ENCODE data around the gene PNO1. TPM values are rescaled to one million over a fixed set of nuclear protein-coding genes. Genes with fewer than 3 reads are reported as not detected.
A peak's percentile ranks its signal among the peaks of the same experiment; 100 is the strongest.
"Not testable (repeated sequence)": the region's sequence is repeated elsewhere in the genome, so short reads cannot be mapped to it uniquely, and the experiment has no call there.

The PNO1 gene
- total and polyA plus RNA-seq, 5 donors from 2014 or later = 20.6 to 29.8 (median 24.5) TPM

GRCh38 chr2:68172990-68173700, 15.5 kb downstream of the PNO1 start:
- H3K4me3 Mint-ChIP-seq = no peak overlapping the region
- peaks cover 40% of the 10 kb centered on the region for H3K36me3 ChIP-seq (ENCODE audit: control insufficient read depth, insufficient read depth, low read length)
- no peak for DNase-seq

GRCh38 chr2:68175210-68175609, 17.5 kb downstream of the PNO1 start:
- Mint-ChIP-seq H3K4me1 (peaks cover 0 to 16% (median 14%) of the 10 kb centered on the region in 4 donors), H3K36me3 (peaks cover 13% of the 10 kb centered on the region)
- H3K27ac Mint-ChIP-seq; H3K4me1 ChIP-seq (ENCODE audit: control insufficient read depth, insufficient read depth, low read length, poor library complexity, severe bottlenecking); H3K4me3 Mint-ChIP-seq; ATAC-seq (ENCODE audit: low read depth in 2 of 2); H3K9me3 Mint-ChIP-seq; H3K27ac ChIP-seq (ENCODE audit: insufficient read depth, low read length, poor library complexity, severe bottlenecking); H3K9me3 ChIP-seq (ENCODE audit: control insufficient read depth in 2 of 2, low read length in 2 of 2); DNase-seq; H3K27me3 Mint-ChIP-seq; H3K4me3 ChIP-seq (ENCODE audit: low read depth, low read length); H3K27me3 ChIP-seq (ENCODE audit: control insufficient read depth, insufficient read depth, low read length): not testable (repeated sequence)
- H3K36me3 ChIP-seq (ENCODE audit: control insufficient read depth, insufficient read depth, low read length) = peaks cover 46% of the 10 kb centered on the region

More at GRCh38 chr2:68172990-68173700, 15.5 kb downstream of the PNO1 start:
- no peaks in the 10 kb centered on the region for H3K9me3 Mint-ChIP-seq
- Histone ChIP-seq H3K4me1 (ENCODE audit: control insufficient read depth, insufficient read depth, low read length, poor library complexity, severe bottlenecking) (no peaks in the 10 kb centered on the region), H3K27me3 (ENCODE audit: control insufficient read depth, insufficient read depth, low read length) (no peaks in the 10 kb centered on the region), H3K27ac (ENCODE audit: insufficient read depth, low read length, poor library complexity, severe bottlenecking) (no peak overlapping the region), H3K9me3 (ENCODE audit: control insufficient read depth in 2 of 2, low read length in 2 of 2) (no peaks in the 10 kb centered on the region), H3K4me3 (ENCODE audit: low read depth, low read length) (no peak overlapping the region)
- H3K36me3 Mint-ChIP-seq = peaks cover 10% of the 10 kb centered on the region
- H3K4me1 Mint-ChIP-seq = peaks cover 3 to 11% (median 9%) of the 10 kb centered on the region in 4 donors
- no peak for ATAC-seq (ENCODE audit: low read depth in 2 of 2)
- H3K27me3 Mint-ChIP-seq = no peaks in the 10 kb centered on the region
- peak overlapping the region in 1 of 3 donors; percentile 66 for H3K27ac Mint-ChIP-seq

- Histone ChIP-seq H3K27me3 (ENCODE audit: control insufficient read depth, insufficient read depth, low read length) (no peaks in the 10 kb centered on the region), H3K36me3 (ENCODE audit: control insufficient read depth, insufficient read depth, low read length) (peaks cover 54% of the 10 kb centered on the region), H3K9me3 (ENCODE audit: control insufficient read depth in 2 of 2, low read length in 2 of 2) (no peaks in the 10 kb centered on the region), H3K4me1 (ENCODE audit: control insufficient read depth, insufficient read depth, low read length, poor library complexity, severe bottlenecking) (no peaks in the 10 kb centered on the region), H3K4me3 (ENCODE audit: low read depth, low read length) (no peak overlapping the region), H3K27ac (ENCODE audit: insufficient read depth, low read length, poor library complexity, severe bottlenecking) (no peak overlapping the region)
- no peak for DNase-seq
- no peak for ATAC-seq (ENCODE audit: low read depth in 2 of 2)
- no peaks in the 10 kb centered on the region for H3K9me3 Mint-ChIP-seq
- H3K36me3 Mint-ChIP-seq = peaks cover 16% of the 10 kb centered on the region
- peaks cover 3 to 19% (median 16%) of the 10 kb centered on the region in 4 donors for H3K4me1 Mint-ChIP-seq
- no peak overlapping the region for H3K4me3 Mint-ChIP-seq
- no peaks in the 10 kb centered on the region for H3K27me3 Mint-ChIP-seq
- no peak overlapping the region for H3K27ac Mint-ChIP-seq
These were observed 19.0 kb downstream of the PNO1 start for GRCh38 chr2:68176657-68177056.

GRCh38 chr2:68177541-68177940, 19.9 kb downstream of the PNO1 start:
- Mint-ChIP-seq H3K27me3 (no peaks in the 10 kb centered on the region), H3K9me3 (no peaks in the 10 kb centered on the region), H3K4me1 (peaks cover 5 to 20% (median 17%) of the 10 kb centered on the region in 4 donors), H3K4me3 (no peak overlapping the region), H3K36me3 (peaks cover 22% of the 10 kb centered on the region), H3K27ac (peak overlapping the region in 1 of 3 donors; percentile 77)
- DNase-seq (no peak), ATAC-seq (ENCODE audit: low read depth in 2 of 2) (no peak)
- no peaks in the 10 kb centered on the region for H3K9me3 ChIP-seq (ENCODE audit: control insufficient read depth in 2 of 2, low read length in 2 of 2)
- no peaks in the 10 kb centered on the region for H3K4me1 ChIP-seq (ENCODE audit: control insufficient read depth, insufficient read depth, low read length, poor library complexity, severe bottlenecking)
- no peak overlapping the region for H3K27ac ChIP-seq (ENCODE audit: insufficient read depth, low read length, poor library complexity, severe bottlenecking)
- no peaks in the 10 kb centered on the region for H3K27me3 ChIP-seq (ENCODE audit: control insufficient read depth, insufficient read depth, low read length)
- no peak overlapping the region for H3K4me3 ChIP-seq (ENCODE audit: low read depth, low read length)
- peaks cover 56% of the 10 kb centered on the region for H3K36me3 ChIP-seq (ENCODE audit: control insufficient read depth, insufficient read depth, low read length)

GRCh38 chr2:68178432-68178831, 20.7 kb downstream of the PNO1 start:
- H3K4me1 ChIP-seq (ENCODE audit: control insufficient read depth, insufficient read depth, low read length, poor library complexity, severe bottlenecking) = no peaks in the 10 kb centered on the region
- peaks cover 23% of the 10 kb centered on the region for H3K36me3 Mint-ChIP-seq
- peak overlapping the region in 2 of 3 donors; percentile 27 to 88 for H3K27ac Mint-ChIP-seq
- H3K9me3 ChIP-seq (ENCODE audit: control insufficient read depth in 2 of 2, low read length in 2 of 2) = no peaks in the 10 kb centered on the region
- no peaks in the 10 kb centered on the region for H3K9me3 Mint-ChIP-seq
- no peak overlapping the region for H3K4me3 ChIP-seq (ENCODE audit: low read depth, low read length)
- no peak overlapping the region for H3K4me3 Mint-ChIP-seq
- peaks cover 56% of the 10 kb centered on the region for H3K36me3 ChIP-seq (ENCODE audit: control insufficient read depth, insufficient read depth, low read length)
- DNase-seq (no peak), ATAC-seq (ENCODE audit: low read depth in 2 of 2) (no peak)
- peaks cover 5 to 21% (median 18%) of the 10 kb centered on the region in 4 donors for H3K4me1 Mint-ChIP-seq
- no peaks in the 10 kb centered on the region for H3K27me3 Mint-ChIP-seq
- no peak overlapping the region for H3K27ac ChIP-seq (ENCODE audit: insufficient read depth, low read length, poor library complexity, severe bottlenecking)
- H3K27me3 ChIP-seq (ENCODE audit: control insufficient read depth, insufficient read depth, low read length) = no peaks in the 10 kb centered on the region

GRCh38 chr2:68178954-68179627, 21.4 kb downstream of the PNO1 start:
- Mint-ChIP-seq H3K4me1 (peaks cover 5 to 21% (median 16%) of the 10 kb centered on the region in 4 donors), H3K36me3 (peaks cover 23% of the 10 kb centered on the region), H3K9me3 (no peaks in the 10 kb centered on the region), H3K4me3 (no peak overlapping the region), H3K27me3 (no peaks in the 10 kb centered on the region), H3K27ac (no peak overlapping the region)
- Histone ChIP-seq H3K4me1 (ENCODE audit: control insufficient read depth, insufficient read depth, low read length, poor library complexity, severe bottlenecking) (no peaks in the 10 kb centered on the region), H3K27ac (ENCODE audit: insufficient read depth, low read length, poor library complexity, severe bottlenecking) (no peak overlapping the region), H3K4me3 (ENCODE audit: low read depth, low read length) (no peak overlapping the region), H3K9me3 (ENCODE audit: control insufficient read depth in 2 of 2, low read length in 2 of 2) (no peaks in the 10 kb centered on the region), H3K36me3 (ENCODE audit: control insufficient read depth, insufficient read depth, low read length) (peaks cover 57% of the 10 kb centered on the region), H3K27me3 (ENCODE audit: control insufficient read depth, insufficient read depth, low read length) (no peaks in the 10 kb centered on the region)
- no peak for DNase-seq
- no peak for ATAC-seq (ENCODE audit: low read depth in 2 of 2)

GRCh38 chr2:68182902-68183301, 25.2 kb downstream of the PNO1 start:
- no peak for ATAC-seq (ENCODE audit: low read depth in 2 of 2)
- Histone ChIP-seq H3K36me3 (ENCODE audit: control insufficient read depth, insufficient read depth, low read length) (peaks cover 58% of the 10 kb centered on the region), H3K27me3 (ENCODE audit: control insufficient read depth, insufficient read depth, low read length) (no peaks in the 10 kb centered on the region), H3K9me3 (ENCODE audit: control insufficient read depth in 2 of 2, low read length in 2 of 2) (no peaks in the 10 kb centered on the region), H3K4me1 (ENCODE audit: control insufficient read depth, insufficient read depth, low read length, poor library complexity, severe bottlenecking) (peaks cover under 1% of the 10 kb centered on the region), H3K27ac (ENCODE audit: insufficient read depth, low read length, poor library complexity, severe bottlenecking) (peak overlapping the region; percentile 34), H3K4me3 (ENCODE audit: low read depth, low read length) (no peak overlapping the region)
- Mint-ChIP-seq H3K4me3 (no peak overlapping the region), H3K9me3 (no peaks in the 10 kb centered on the region), H3K36me3 (peaks cover 36% of the 10 kb centered on the region), H3K4me1 (peaks cover 19 to 32% (median 26%) of the 10 kb centered on the region in 4 donors), H3K27me3 (no peaks in the 10 kb centered on the region), H3K27ac (peak overlapping the region; percentile 48 to 64 (median 62))
- DNase-seq = no peak

Measured in CD4-positive, CD25-positive, alpha-beta regulatory T cell (primary cell).